ENCODE results near the gene COBLL1. TPM values are rescaled to one million over a fixed set of nuclear protein-coding genes. Genes with fewer than 3 reads are reported as not detected.

COBLL1 gene
- total RNA-seq, 2 experiments from 2014 or later, result 0.53 TPM; not detected in 1

- no peaks in the 10 kb centered on the region for H3K4me1 ChIP-seq (ENCODE audit: insufficient read depth, low read length)
- DNase-seq (no peak), ATAC-seq (ENCODE audit: poor library complexity) (no peak)
- Mint-ChIP-seq H3K36me3 (ENCODE audit: low read depth) (no peaks in the 10 kb centered on the region), H3K9me3 (no peaks in the 10 kb centered on the region), H3K27me3 (no peaks in the 10 kb centered on the region), H3K4me3 (no peak overlapping the region), H3K4me1 (ENCODE audit: low read depth) (no peaks in the 10 kb centered on the region), H3K27ac (no peak overlapping the region)
- no peak overlapping the region for H3K27ac ChIP-seq (ENCODE audit: low read depth in 1 of 2, low read length in 2 of 2)
- no peaks in the 10 kb centered on the region for H3K9me3 ChIP-seq (ENCODE audit: control insufficient read depth in 1 of 2, insufficient read depth in 1 of 2, low read length in 2 of 2)
- no peak overlapping the region for H3K4me3 ChIP-seq (ENCODE audit: low read length)
- no peaks in the 10 kb centered on the region for H3K27me3 ChIP-seq (ENCODE audit: control insufficient read depth in 1 of 2, insufficient read depth in 2 of 2, low read length in 2 of 2)
- intact Hi-C loops (cut with DNase I, micrococcal nuclease), result no loop called here
- CTCF ChIA-PET, result no interaction called here
- H3K36me3 ChIP-seq (ENCODE audit: insufficient read depth, low read length), result no peaks in the 10 kb centered on the region
- POLR2A ChIA-PET, result no interaction called here
- TF ChIP-seq, protein P1, sequence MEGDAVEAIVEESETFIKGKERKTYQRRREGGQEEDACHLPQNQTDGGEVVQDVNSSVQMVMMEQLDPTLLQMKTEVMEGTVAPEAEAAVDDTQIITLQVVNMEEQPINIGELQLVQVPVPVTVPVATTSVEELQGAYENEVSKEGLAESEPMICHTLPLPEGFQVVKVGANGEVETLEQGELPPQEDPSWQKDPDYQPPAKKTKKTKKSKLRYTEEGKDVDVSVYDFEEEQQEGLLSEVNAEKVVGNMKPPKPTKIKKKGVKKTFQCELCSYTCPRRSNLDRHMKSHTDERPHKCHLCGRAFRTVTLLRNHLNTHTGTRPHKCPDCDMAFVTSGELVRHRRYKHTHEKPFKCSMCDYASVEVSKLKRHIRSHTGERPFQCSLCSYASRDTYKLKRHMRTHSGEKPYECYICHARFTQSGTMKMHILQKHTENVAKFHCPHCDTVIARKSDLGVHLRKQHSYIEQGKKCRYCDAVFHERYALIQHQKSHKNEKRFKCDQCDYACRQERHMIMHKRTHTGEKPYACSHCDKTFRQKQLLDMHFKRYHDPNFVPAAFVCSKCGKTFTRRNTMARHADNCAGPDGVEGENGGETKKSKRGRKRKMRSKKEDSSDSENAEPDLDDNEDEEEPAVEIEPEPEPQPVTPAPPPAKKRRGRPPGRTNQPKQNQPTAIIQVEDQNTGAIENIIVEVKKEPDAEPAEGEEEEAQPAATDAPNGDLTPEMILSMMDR (IDR thresholded peaks at IDR 0.05), result no peak
These were observed 37.7 kb downstream of the COBLL1 start for GRCh38 chr2:164803776-164804466.

DNA sequence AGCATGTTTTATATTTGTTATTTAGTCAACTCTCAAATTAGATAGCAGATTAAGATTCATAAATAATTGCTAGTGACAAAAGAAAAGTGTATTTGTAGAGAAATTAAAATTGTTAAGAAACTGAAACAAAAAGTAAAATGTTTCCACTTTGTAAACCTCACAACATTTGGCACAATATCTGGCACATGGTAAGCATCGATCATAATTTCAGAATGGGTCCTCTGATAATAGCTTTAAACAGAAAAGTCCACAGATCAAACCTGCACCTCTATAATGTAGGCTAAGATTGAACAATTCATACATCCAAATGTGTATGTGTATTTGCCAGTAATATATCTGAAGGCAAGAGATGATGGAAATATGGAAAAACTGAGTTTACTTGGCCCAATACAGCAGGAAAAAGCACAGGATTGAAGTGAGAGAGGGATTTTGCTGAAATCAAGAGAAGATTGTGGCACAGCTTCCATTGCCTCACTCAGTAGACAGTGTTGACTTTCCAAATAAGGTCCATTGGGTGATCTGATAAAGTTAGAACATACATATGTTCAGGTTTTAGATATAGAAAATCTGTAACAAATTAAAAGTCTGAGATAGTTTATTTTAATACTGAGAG, 39.4 kb downstream of the COBLL1 start:
- H3K9me3 ChIP-seq (ENCODE audit: control insufficient read depth in 1 of 2, insufficient read depth in 1 of 2, low read length in 2 of 2), result peaks cover 0 to 4% of the 10 kb centered on the region in 2 experiments
- no peak overlapping the region for H3K27ac Mint-ChIP-seq
- ATAC-seq (ENCODE audit: poor library complexity) (no peak), DNase-seq (no peak)
- H3K27me3 Mint-ChIP-seq, result no peaks in the 10 kb centered on the region
- H3K36me3 ChIP-seq (ENCODE audit: insufficient read depth, low read length), result no peaks in the 10 kb centered on the region
- intact Hi-C loops (cut with DNase I, micrococcal nuclease), result no loop called here
- H3K4me1 ChIP-seq (ENCODE audit: insufficient read depth, low read length), result no peaks in the 10 kb centered on the region
- H3K27ac ChIP-seq (ENCODE audit: low read depth in 1 of 2, low read length in 2 of 2), result no peak overlapping the region
- H3K4me3 ChIP-seq (ENCODE audit: low read length), result no peak overlapping the region
- H3K36me3 Mint-ChIP-seq (ENCODE audit: low read depth), result no peaks in the 10 kb centered on the region
- ChIA-PET POLR2A (no interaction called here), CTCF (no interaction called here)
- H3K4me1 Mint-ChIP-seq (ENCODE audit: low read depth), result no peaks in the 10 kb centered on the region
- H3K27me3 ChIP-seq (ENCODE audit: control insufficient read depth in 1 of 2, insufficient read depth in 2 of 2, low read length in 2 of 2), result no peaks in the 10 kb centered on the region
- H3K9me3 Mint-ChIP-seq, result no peaks in the 10 kb centered on the region
- TF ChIP-seq, protein P1 (IDR thresholded peaks at IDR 0.05), result no peak
- H3K4me3 Mint-ChIP-seq, result no peak overlapping the region

- ATAC-seq (ENCODE audit: poor library complexity) (no peak), DNase-seq (no peak)
- ChIA-PET CTCF (no interaction called here), POLR2A (no interaction called here)
- no peaks in the 10 kb centered on the region for H3K36me3 ChIP-seq (ENCODE audit: insufficient read depth, low read length)
- Mint-ChIP-seq H3K9me3 (no peaks in the 10 kb centered on the region), H3K4me3 (no peak overlapping the region), H3K27me3 (no peaks in the 10 kb centered on the region), H3K36me3 (ENCODE audit: low read depth) (no peaks in the 10 kb centered on the region), H3K27ac (no peak overlapping the region), H3K4me1 (ENCODE audit: low read depth) (no peaks in the 10 kb centered on the region)
- no peaks in the 10 kb centered on the region for H3K4me1 ChIP-seq (ENCODE audit: insufficient read depth, low read length)
- no peak overlapping the region for H3K4me3 ChIP-seq (ENCODE audit: low read length)
- H3K27ac ChIP-seq (ENCODE audit: low read depth in 1 of 2, low read length in 2 of 2), result no peak overlapping the region
- no peaks in the 10 kb centered on the region for H3K27me3 ChIP-seq (ENCODE audit: control insufficient read depth in 1 of 2, insufficient read depth in 2 of 2, low read length in 2 of 2)
- TF ChIP-seq, protein P1 (IDR thresholded peaks at IDR 0.05), result no peak
- intact Hi-C loops (cut with DNase I, micrococcal nuclease), result no loop called here
- peaks cover 0 to 4% of the 10 kb centered on the region in 2 experiments for H3K9me3 ChIP-seq (ENCODE audit: control insufficient read depth in 1 of 2, insufficient read depth in 1 of 2, low read length in 2 of 2)
These were observed 41.1 kb downstream of the COBLL1 start for GRCh38 chr2:164800572-164800971.

Data from CD4-positive, alpha-beta T cell (primary cell).